Suprapubic skin (tissue), 4 donors: ENCODE measurements around the gene HPS6. TPM values are rescaled to one million over a fixed set of nuclear protein-coding genes. Genes with fewer than 3 reads are reported as not detected.

Experiments used
- DNase-seq, 2 donors: peaks; one replicate each; pipeline ENCODE4 v3.0.0-alpha.2; 2019; ENCODE audit warnings: low spot score in 2 of 2
- H3K27ac ChIP-seq: fragments of 200-600 bp; sonication (generic); one replicate; pipeline ENCODE4 v1.5.1; 2019
- H3K27me3 ChIP-seq: fragments of 200-600 bp; sonication (generic); one replicate; pipeline ENCODE4 v1.5.1; 2019
- H3K36me3 ChIP-seq: fragments of 200-600 bp; sonication (generic); one replicate; pipeline ENCODE4 v1.5.1; 2019
- H3K4me1 ChIP-seq: fragments of 200-600 bp; sonication (generic); one replicate; pipeline ENCODE4 v1.5.1; 2019
- H3K4me3 ChIP-seq: fragments of 200-600 bp; sonication (generic); one replicate; pipeline ENCODE4 v1.5.1; 2019; ENCODE audit warnings: mild to moderate bottlenecking
- H3K9me3 ChIP-seq: fragments of 200-600 bp; sonication (generic); one replicate; pipeline ENCODE4 v1.5.1; 2019
- CTCF ChIP-seq, 2 donors: fragments of 200-600 bp in 1 of 2; fragments of 450-650 bp in 1 of 2; sonication (generic) in 1 of 2; IDR thresholded peaks; one replicate each; pipeline ENCODE4 v1.5.1; 2016 to 2019; ENCODE audit warnings: antibody characterized with exemption in 2 of 2, mild to moderate bottlenecking in 1 of 2, moderate library complexity in 1 of 2
- EP300 ChIP-seq: sonication (generic); formaldehyde crosslinking; IDR thresholded peaks from one replicate; pipeline ENCODE4 v1.6.1; 2017; ENCODE audit warnings: antibody characterized with exemption
- POLR2A ChIP-seq, 2 donors: fragments of 450-650 bp; IDR thresholded peaks; one replicate each; pipeline ENCODE4 v1.6.1; 2017; ENCODE audit warnings: antibody characterized with exemption in 2 of 2, mild to moderate bottlenecking in 2 of 2, moderate library complexity in 2 of 2
- POLR2AphosphoS5 ChIP-seq, 3 donors: sonication (generic); formaldehyde crosslinking; IDR thresholded peaks; one replicate each; pipeline ENCODE4 v1.6.1; 2017; ENCODE audit warnings: antibody characterized with exemption in 3 of 3
- WGBS: methylation state at CpG from one replicate; pipeline ENCODE4 v1.1.5; 2018; 5-methylcytosine and 5-hydroxymethylcytosine counted together
- total RNA-seq, 4 donors: library from RNA; depleted of rRNA; stranded (reverse); fragments of >200 nt; gene quantifications; one replicate each; pipeline ENCODE4 v1.1.0, GENCODE V29; 2016

Gene HPS6
- total RNA-seq, 4 donors from 2014 or later = 23.6 to 43.2 (median 31.3) TPM

- WGBS = 57% methylated on average over 2 of the region's 2 CpGs
- DNase-seq = no peak
- no peaks in the 10 kb centered on the region for H3K9me3 ChIP-seq
- H3K36me3 ChIP-seq = no peaks in the 10 kb centered on the region
- no peaks in the 10 kb centered on the region for H3K27me3 ChIP-seq
- H3K4me1 ChIP-seq = no peaks in the 10 kb centered on the region
- TF ChIP-seq CTCF (IDR thresholded peaks at IDR 0.05) (no peak), POLR2AphosphoS5 (IDR thresholded peaks at IDR 0.05) (no peak), POLR2A (IDR thresholded peaks at IDR 0.05) (no peak), EP300 (no peak)
- H3K4me3 ChIP-seq = no peak overlapping the region
- no peak overlapping the region for H3K27ac ChIP-seq
Observed at GRCh38 chr10:102090772-102091171, 25.6 kb downstream of the HPS6 start.

- 96% methylated on average over 7 of the region's 7 CpGs for WGBS
- no peak for DNase-seq
- Histone ChIP-seq H3K27ac (no peak overlapping the region), H3K36me3 (peaks cover 2% of the 10 kb centered on the region), H3K4me1 (no peaks in the 10 kb centered on the region), H3K4me3 (no peak overlapping the region), H3K9me3 (no peaks in the 10 kb centered on the region), H3K27me3 (no peaks in the 10 kb centered on the region)
- TF ChIP-seq CTCF (IDR thresholded peaks at IDR 0.05) (no peak), EP300 (no peak), POLR2A (IDR thresholded peaks at IDR 0.05) (no peak), POLR2AphosphoS5 (IDR thresholded peaks at IDR 0.05) (no peak)
Observed at GRCh38 chr10:102096449-102096848, 31.3 kb downstream of the HPS6 start.

- peaks cover 12% of the 10 kb centered on the region for H3K36me3 ChIP-seq
- TF ChIP-seq POLR2AphosphoS5 (IDR thresholded peaks at IDR 0.05) = no peak
Observed at GRCh38 chr10:102101152-102101551, 36.0 kb downstream of the HPS6 start.

GRCh38 chr10:102102421-102102820 is 37.3 kb downstream of the HPS6 start:
- Histone ChIP-seq H3K27me3 (no peaks in the 10 kb centered on the region), H3K36me3 (peaks cover 19% of the 10 kb centered on the region), H3K4me1 (no peaks in the 10 kb centered on the region), H3K27ac (no peak overlapping the region), H3K9me3 (no peaks in the 10 kb centered on the region), H3K4me3 (no peak overlapping the region)
- TF ChIP-seq EP300 (no peak), POLR2A (IDR thresholded peaks at IDR 0.05) (no peak), POLR2AphosphoS5 (IDR thresholded peaks at IDR 0.05) (no peak), CTCF (IDR thresholded peaks at IDR 0.05) (no peak)
- 40% methylated on average over 1 of the region's 1 CpG for WGBS
- DNase-seq = no peak

More at GRCh38 chr10:102101152-102101551, 36.0 kb downstream of the HPS6 start:
- Histone ChIP-seq H3K4me3 (no peak overlapping the region), H3K4me1 (no peaks in the 10 kb centered on the region), H3K27ac (no peak overlapping the region), H3K27me3 (no peaks in the 10 kb centered on the region), H3K9me3 (no peaks in the 10 kb centered on the region)
- no peak for DNase-seq
- 91% methylated on average over 5 of the region's 5 CpGs for WGBS

- H3K4me1 ChIP-seq = peaks cover 8% of the 10 kb centered on the region
- no peaks in the 10 kb centered on the region for H3K9me3 ChIP-seq
- TF ChIP-seq POLR2A (IDR thresholded peaks at IDR 0.05) = no peak
- TF ChIP-seq POLR2AphosphoS5 (IDR thresholded peaks at IDR 0.05) = no peak
- TF ChIP-seq CTCF (IDR thresholded peaks at IDR 0.05) = no peak
- no peak for TF ChIP-seq EP300
- H3K36me3 ChIP-seq = peaks cover 64% of the 10 kb centered on the region
- 56% methylated on average over 2 of the region's 2 CpGs for WGBS
- no peaks in the 10 kb centered on the region for H3K27me3 ChIP-seq
- H3K4me3 ChIP-seq = no peak overlapping the region
- DNase-seq = no peak
- no peak overlapping the region for H3K27ac ChIP-seq
Observed at GRCh38 chr10:102106998-102107397, 41.8 kb downstream of the HPS6 start.
